Stomach (tissue), 4 donors: Measurements from ENCODE around the gene HLA-E.

Experiments used
- CTCF ChIP-seq, 7 experiments: fragments of 450-650 bp in 4 of 7; fragments of 200-600 bp in 3 of 7; sonication (generic) in 3 of 7; IDR thresholded peaks; one replicate each; pipeline ENCODE4 v1.5.1; 2016 to 2019; ENCODE audit warnings: antibody characterized with exemption in 7 of 7, control low read depth in 2 of 7, mild to moderate bottlenecking in 1 of 7
- POLR2A ChIP-seq, 4 donors: fragments of 450-650 bp; IDR thresholded peaks; one replicate each; pipeline ENCODE4 v1.6.1; 2016; ENCODE audit warnings: antibody characterized with exemption in 4 of 4, control low read depth in 2 of 4, mild to moderate bottlenecking in 1 of 4, moderate library complexity in 1 of 4

GRCh38 chr6:30537931-30538330, 48.6 kb downstream of the HLA-E start:
- no peak for TF ChIP-seq CTCF (IDR thresholded peaks at IDR 0.05)
- TF ChIP-seq POLR2A (IDR thresholded peaks at IDR 0.05), result no peak
